ENCODE results near the gene HSPA6.
A peak's percentile ranks its signal among the peaks of the same experiment; 100 is the strongest.
"Not testable (repeated sequence)": the region's sequence is repeated elsewhere in the genome, so short reads cannot be mapped to it uniquely, and the experiment has no call there.

HSPA6 gene

DNA sequence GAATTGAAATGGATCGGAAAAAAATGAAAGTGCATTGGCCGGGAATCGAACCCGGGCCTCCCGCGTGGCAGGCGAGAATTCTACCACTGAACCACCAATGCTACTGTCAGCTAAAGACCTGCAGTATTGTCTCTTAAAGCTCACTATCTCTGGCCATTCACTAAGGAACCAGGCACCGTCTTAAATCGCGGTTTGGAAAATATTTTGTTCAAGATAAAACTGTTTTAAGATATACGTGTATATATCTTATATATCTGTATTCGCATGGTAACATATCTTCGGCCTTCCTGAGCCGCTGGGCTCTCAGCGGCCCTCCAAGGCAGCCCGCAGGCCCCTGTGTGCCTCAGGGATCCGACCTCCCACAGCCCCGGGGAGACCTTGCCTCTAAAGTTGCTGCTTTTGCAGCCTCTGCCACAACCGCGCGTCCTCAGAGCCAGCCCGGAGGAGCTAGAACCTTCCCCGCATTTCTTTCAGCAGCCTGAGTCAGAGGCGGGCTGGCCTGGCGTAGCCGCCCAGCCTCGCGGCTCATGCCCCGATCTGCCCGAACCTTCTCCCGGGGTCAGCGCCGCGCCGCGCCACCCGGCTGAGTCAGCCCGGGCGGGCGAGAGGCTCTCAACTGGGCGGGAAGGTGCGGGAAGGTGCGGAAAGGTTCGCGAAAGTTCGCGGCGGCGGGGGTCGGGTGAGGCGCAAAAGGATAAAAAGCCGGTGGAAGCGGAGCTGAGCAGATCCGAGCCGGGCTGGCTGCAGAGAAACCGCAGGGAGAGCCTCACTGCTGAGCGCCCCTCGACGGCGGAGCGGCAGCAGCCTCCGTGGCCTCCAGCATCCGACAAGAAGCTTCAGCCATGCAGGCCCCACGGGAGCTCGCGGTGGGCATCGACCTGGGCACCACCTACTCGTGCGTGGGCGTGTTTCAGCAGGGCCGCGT, at the start of gene HSPA6:
Gene HSPA6 (plus strand): TSS at position 724 of the 925 bp plus-strand sequence. CDS start 119 bp downstream, at position 843.
- not testable (repeated sequence) for H3K36me3 ChIP-seq (ENCODE audit: control insufficient read depth, insufficient read depth, low read length); H3K27me3 ChIP-seq (replicated peaks; ENCODE audit: control insufficient read depth, insufficient read depth, low read length)
- H3K4me3 ChIP-seq (replicated peaks; ENCODE audit: low read depth, low read length): peak within 1 kb of the TSS; percentile 73
- DNase-seq (ENCODE audit: extremely low read depth, insufficient read length): peak; percentile 84

DNA sequence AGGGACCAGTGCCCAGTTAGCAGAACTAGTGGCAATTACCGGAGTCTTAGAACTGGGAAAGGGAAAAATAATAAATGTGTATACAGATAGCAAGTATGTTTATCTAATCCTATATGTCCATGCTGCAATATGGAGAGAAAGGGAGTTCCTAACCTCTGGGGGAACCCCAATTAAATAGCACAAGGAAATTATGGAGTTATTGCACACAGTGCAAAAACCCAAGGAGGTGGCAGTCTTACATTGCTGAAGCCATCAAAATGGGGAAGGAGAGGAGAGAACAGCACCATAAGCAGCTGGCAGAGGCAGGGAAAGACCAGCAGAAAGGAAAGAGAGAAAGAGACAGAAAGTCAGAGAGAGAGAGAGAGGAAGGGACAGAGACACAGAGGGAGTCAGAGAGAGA, 46.6 kb upstream of the HSPA6 start:
- not testable (repeated sequence) for DNase-seq (ENCODE audit: extremely low read depth, insufficient read length); H3K36me3 ChIP-seq (ENCODE audit: control insufficient read depth, insufficient read depth, low read length); H3K27me3 ChIP-seq (replicated peaks; ENCODE audit: control insufficient read depth, insufficient read depth, low read length); H3K4me3 ChIP-seq (replicated peaks; ENCODE audit: low read depth, low read length)

DNA sequence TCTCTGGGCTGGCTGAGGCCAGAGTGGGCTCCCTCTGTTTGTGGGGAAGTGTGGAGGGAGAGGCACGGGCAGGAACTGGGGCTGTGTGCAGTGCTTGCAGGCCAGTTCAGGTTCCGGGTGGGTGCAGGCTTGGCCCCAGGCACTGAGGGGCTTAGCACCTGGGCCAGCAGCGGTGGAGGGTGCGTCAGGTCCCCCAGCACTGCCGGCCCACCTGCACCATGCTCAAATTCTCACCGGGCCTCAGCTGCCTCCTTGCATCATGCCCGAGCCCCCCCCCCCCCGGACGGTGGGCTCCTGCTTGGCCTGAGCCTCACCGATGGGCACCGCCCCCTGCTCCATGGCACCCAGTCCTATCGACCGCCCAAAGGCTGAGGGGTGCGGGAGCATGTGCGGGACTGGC, 45.4 kb upstream of the HSPA6 start:
- Histone ChIP-seq H3K27me3 (replicated peaks; ENCODE audit: control insufficient read depth, insufficient read depth, low read length) (no peaks in the 10 kb centered on the region), H3K4me3 (replicated peaks; ENCODE audit: low read depth, low read length) (no peak overlapping the region), H3K36me3 (ENCODE audit: control insufficient read depth, insufficient read depth, low read length) (no peaks in the 10 kb centered on the region)
- no peak for DNase-seq (ENCODE audit: extremely low read depth, insufficient read length)
- TF ChIP-seq, protein P1, sequence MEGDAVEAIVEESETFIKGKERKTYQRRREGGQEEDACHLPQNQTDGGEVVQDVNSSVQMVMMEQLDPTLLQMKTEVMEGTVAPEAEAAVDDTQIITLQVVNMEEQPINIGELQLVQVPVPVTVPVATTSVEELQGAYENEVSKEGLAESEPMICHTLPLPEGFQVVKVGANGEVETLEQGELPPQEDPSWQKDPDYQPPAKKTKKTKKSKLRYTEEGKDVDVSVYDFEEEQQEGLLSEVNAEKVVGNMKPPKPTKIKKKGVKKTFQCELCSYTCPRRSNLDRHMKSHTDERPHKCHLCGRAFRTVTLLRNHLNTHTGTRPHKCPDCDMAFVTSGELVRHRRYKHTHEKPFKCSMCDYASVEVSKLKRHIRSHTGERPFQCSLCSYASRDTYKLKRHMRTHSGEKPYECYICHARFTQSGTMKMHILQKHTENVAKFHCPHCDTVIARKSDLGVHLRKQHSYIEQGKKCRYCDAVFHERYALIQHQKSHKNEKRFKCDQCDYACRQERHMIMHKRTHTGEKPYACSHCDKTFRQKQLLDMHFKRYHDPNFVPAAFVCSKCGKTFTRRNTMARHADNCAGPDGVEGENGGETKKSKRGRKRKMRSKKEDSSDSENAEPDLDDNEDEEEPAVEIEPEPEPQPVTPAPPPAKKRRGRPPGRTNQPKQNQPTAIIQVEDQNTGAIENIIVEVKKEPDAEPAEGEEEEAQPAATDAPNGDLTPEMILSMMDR (IDR thresholded peaks at IDR 0.05; ENCODE audit: insufficient read depth, low read length, poor library complexity, severe bottlenecking): no peak

DNA sequence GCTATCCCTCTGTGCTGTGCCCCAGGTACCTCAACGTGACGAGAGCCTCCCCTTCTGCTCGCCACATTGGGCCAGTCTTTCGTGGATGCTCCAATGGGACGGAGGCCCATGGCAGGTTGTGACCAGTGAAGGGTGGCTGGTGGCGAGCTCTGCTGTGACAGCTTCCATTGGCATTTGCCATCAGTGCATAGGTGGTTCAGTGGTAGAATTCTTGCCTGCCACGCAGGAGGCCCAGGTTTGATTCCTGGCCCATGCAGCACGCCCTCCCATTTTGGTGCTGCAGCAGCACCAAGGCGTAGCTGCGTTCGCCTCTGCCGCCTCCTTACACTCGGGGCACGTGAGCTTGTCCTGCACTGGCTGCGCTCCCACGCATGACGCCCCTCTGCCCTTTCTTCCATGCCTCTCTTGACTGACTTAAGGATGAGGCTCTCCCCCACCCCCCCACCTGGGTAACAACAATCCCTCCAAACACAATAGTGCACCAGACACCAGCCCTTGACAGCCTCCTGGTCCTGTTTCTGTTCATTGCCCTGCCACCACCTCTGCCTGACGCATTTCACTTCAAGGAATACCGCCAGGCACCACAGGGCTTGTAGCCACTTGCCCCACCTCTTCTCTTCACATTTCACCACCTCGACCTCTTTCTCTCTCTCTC, 43.8 kb upstream of the HSPA6 start:
- Histone ChIP-seq H3K4me3 (replicated peaks; ENCODE audit: low read depth, low read length) (no peak overlapping the region), H3K27me3 (replicated peaks; ENCODE audit: control insufficient read depth, insufficient read depth, low read length) (no peaks in the 10 kb centered on the region), H3K36me3 (ENCODE audit: control insufficient read depth, insufficient read depth, low read length) (no peaks in the 10 kb centered on the region)
- no peak for DNase-seq (ENCODE audit: extremely low read depth, insufficient read length)
- TF ChIP-seq, protein P1 (IDR thresholded peaks at IDR 0.05; ENCODE audit: insufficient read depth, low read length, poor library complexity, severe bottlenecking): no peak

DNA sequence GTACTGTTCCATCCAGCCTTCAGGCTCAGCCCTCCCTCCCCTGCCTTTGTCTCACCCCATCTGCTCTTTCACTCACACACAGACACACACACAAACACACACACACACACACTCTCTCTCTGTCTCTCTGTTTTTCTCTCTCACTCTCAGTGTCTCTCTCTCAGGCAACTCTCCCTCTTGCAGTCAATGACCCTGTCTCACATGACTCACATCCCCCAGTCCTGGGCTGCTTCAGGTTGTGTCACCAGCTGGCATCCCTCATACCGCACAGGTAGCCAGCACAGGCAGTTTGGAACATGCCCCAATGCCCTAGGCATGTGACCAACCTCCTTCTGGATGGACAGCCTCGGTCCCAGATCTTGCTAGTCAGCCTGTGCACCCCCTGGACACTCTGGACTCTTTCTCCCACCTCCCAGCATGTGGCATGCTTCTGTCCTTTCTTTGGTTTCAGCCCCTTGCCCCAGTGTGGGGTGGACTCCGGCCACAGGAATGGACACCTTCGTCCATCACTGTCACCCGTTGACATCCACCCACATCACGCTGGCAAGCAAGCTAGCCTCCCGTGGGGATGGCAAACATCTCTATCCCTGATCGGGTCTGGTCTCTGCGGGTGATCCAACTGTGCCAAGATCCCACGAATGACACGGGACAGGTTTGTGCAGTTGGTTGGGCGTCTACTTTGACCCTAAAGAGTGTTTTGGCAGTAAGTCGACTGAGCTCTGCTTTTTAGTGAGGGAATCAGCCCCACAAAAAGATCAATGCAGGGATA, 42.5 kb upstream of the HSPA6 start:
- Histone ChIP-seq H3K27me3 (replicated peaks; ENCODE audit: control insufficient read depth, insufficient read depth, low read length) (no peaks in the 10 kb centered on the region), H3K4me3 (replicated peaks; ENCODE audit: low read depth, low read length) (no peak overlapping the region)
- TF ChIP-seq, protein P1 (IDR thresholded peaks at IDR 0.05; ENCODE audit: insufficient read depth, low read length, poor library complexity, severe bottlenecking): no peak

DNA sequence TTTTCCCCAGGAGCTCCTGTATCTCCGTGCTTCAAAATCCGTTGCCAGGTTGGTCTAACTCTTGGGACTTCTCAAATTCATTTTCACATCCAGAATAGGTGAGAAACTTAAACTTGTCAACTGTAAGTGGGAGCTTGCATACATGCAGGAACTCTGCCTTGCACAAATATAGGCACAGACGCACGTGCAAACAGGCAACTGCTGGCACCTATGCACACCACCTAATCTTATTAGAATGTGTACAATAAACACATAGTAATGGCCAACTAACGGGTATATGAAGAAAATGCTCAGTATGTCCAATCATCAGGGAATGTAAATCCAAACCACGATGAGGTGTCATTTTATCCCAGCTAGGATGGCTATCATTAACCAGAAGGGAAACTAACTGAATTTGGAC, 41.7 kb upstream of the HSPA6 start:
- TF ChIP-seq, protein P1 (IDR thresholded peaks at IDR 0.05; ENCODE audit: insufficient read depth, low read length, poor library complexity, severe bottlenecking): no peak
- Histone ChIP-seq H3K36me3 (ENCODE audit: control insufficient read depth, insufficient read depth, low read length) (no peaks in the 10 kb centered on the region), H3K27me3 (replicated peaks; ENCODE audit: control insufficient read depth, insufficient read depth, low read length) (no peaks in the 10 kb centered on the region), H3K4me3 (replicated peaks; ENCODE audit: low read depth, low read length) (no peak overlapping the region)
- DNase-seq (ENCODE audit: extremely low read depth, insufficient read length): no peak

More for the DNA sequence above, 42.5 kb upstream of the HSPA6 start:
- H3K36me3 ChIP-seq (ENCODE audit: control insufficient read depth, insufficient read depth, low read length): no peaks in the 10 kb centered on the region
- DNase-seq (ENCODE audit: extremely low read depth, insufficient read length): no peak
